Measurements from ENCODE around the gene PSMC5. TPM values are rescaled to one million over a fixed set of nuclear protein-coding genes. Genes with fewer than 3 reads are reported as not detected.

Gene PSMC5
- total RNA-seq, 1 donor from 2014 or later, result 116 TPM

DNA sequence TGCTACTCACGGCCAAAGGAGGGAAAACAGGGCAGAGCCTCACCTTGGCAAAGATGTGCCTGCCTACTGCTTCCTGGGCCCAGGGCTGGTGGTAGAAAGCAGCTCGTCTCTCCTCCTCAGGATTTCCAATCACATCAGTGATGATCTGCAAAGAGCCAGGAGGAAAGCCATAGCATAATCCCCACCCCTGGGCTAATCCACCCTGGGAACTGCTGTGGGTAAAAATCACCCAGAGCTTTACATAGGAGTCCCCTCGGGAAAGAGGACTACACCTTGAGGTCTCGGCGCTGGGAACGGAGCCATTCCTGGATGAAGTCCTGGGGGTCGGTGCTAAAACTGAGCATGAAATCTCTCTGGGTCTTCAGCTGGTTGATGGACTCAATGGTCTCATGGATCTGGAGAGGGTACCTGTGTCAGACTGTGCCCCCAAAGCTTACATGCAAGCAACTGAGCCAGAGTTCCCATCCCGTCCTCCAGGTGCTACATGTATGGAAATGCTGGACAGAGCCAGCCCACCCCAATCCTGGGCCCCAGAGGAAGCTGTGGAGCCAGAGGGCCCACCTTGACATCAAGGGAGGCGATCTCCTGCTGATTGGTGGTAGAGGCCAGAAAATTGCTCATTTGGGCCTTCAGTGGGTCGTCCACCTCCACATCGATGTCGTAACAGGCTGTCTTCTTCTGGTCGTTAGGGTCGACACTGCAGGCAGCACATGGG, 6.0 kb downstream of the PSMC5 start:
- Mint-ChIP-seq H3K4me3 (ENCODE audit: unreplicated experiment) (no peak overlapping the region), H3K27me3 (ENCODE audit: low read depth, unreplicated experiment) (no peaks in the 10 kb centered on the region), H3K27ac (ENCODE audit: unreplicated experiment) (no peak overlapping the region), H3K9me3 (ENCODE audit: unreplicated experiment) (no peaks in the 10 kb centered on the region), H3K4me1 (ENCODE audit: low read depth, unreplicated experiment) (peaks cover 2% of the 10 kb centered on the region), H3K36me3 (ENCODE audit: low read depth, unreplicated experiment) (peaks cover 31% of the 10 kb centered on the region)
- H3K4me1 ChIP-seq (ENCODE audit: insufficient read depth, low read length), result peaks cover 10% of the 10 kb centered on the region
- H3K4me2 ChIP-seq (ENCODE audit: low read length), result no peak overlapping the region
- H3K79me2 ChIP-seq (ENCODE audit: insufficient read depth, low read length), result peaks cover 47% of the 10 kb centered on the region
- H3K27ac ChIP-seq (ENCODE audit: low read depth, low read length), result no peak overlapping the region
- no peaks in the 10 kb centered on the region for H3K9me3 ChIP-seq (ENCODE audit: insufficient read depth, low read depth, low read length)
- DNase-seq (ENCODE audit: low read depth) (no peak), FAIRE-seq (no peak)
- peaks cover 60% of the 10 kb centered on the region for H3K36me3 ChIP-seq (ENCODE audit: insufficient read depth, low read length)
- no peak overlapping the region for H2AFZ ChIP-seq (ENCODE audit: low read depth, low read length)
- TF ChIP-seq, protein P1, sequence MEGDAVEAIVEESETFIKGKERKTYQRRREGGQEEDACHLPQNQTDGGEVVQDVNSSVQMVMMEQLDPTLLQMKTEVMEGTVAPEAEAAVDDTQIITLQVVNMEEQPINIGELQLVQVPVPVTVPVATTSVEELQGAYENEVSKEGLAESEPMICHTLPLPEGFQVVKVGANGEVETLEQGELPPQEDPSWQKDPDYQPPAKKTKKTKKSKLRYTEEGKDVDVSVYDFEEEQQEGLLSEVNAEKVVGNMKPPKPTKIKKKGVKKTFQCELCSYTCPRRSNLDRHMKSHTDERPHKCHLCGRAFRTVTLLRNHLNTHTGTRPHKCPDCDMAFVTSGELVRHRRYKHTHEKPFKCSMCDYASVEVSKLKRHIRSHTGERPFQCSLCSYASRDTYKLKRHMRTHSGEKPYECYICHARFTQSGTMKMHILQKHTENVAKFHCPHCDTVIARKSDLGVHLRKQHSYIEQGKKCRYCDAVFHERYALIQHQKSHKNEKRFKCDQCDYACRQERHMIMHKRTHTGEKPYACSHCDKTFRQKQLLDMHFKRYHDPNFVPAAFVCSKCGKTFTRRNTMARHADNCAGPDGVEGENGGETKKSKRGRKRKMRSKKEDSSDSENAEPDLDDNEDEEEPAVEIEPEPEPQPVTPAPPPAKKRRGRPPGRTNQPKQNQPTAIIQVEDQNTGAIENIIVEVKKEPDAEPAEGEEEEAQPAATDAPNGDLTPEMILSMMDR (IDR thresholded peaks at IDR 0.05; ENCODE audit: insufficient read depth, low read depth, low read length), result no peak
- TF ChIP-seq EZH2 (IDR thresholded peaks at IDR 0.05; ENCODE audit: insufficient read depth, low read length), result no peak
- peaks cover 89% of the 10 kb centered on the region for H4K20me1 ChIP-seq (ENCODE audit: insufficient read depth, low read length)
- no peak overlapping the region for H3K9ac ChIP-seq (ENCODE audit: low read length)
- no peaks in the 10 kb centered on the region for H3K27me3 ChIP-seq (ENCODE audit: insufficient read depth, low read length)
- H3K4me3 ChIP-seq (ENCODE audit: insufficient read depth, low read depth, low read length), result no peak overlapping the region

DNA sequence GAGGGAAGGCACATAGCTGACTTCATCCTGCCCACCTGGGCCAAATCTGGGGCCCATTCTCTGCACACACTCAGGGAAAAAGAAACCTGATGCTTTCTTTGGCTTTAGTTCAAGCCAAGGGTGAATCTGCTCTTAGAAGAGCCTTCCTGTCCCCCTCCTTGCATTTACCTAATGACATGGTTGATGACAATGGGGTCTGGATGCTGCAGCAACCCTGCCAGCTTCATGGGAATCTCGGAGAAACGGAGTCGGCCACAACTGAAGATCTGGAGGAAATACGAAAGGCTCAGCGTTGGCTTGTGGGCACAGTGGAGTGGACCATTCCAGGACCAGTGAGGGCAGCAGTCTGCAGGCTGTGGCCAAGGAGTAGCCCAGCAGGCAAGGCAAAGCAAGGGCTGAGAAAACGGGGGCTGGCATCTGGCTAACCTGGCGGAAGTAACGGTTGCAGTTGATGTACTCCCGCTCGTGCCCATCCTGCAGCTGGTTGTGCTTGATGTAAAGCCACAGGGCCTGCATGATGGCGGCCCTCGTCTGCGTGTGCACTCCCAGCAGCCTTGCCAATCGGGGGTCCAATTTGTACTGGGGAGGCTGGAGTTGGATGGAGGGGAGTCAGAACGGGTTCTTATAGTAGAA, 6.6 kb downstream of the PSMC5 start:
- Histone ChIP-seq H3K79me2 (ENCODE audit: insufficient read depth, low read length) (peaks cover 47% of the 10 kb centered on the region), H3K4me1 (ENCODE audit: insufficient read depth, low read length) (peaks cover 3% of the 10 kb centered on the region), H4K20me1 (ENCODE audit: insufficient read depth, low read length) (peaks cover 89% of the 10 kb centered on the region), H3K27me3 (ENCODE audit: insufficient read depth, low read length) (no peaks in the 10 kb centered on the region), H3K9me3 (ENCODE audit: insufficient read depth, low read depth, low read length) (no peaks in the 10 kb centered on the region), H2AFZ (ENCODE audit: low read depth, low read length) (no peak overlapping the region), H3K9ac (ENCODE audit: low read length) (no peak overlapping the region), H3K27ac (ENCODE audit: low read depth, low read length) (no peak overlapping the region), H3K4me3 (ENCODE audit: insufficient read depth, low read depth, low read length) (no peak overlapping the region), H3K36me3 (ENCODE audit: insufficient read depth, low read length) (peaks cover 56% of the 10 kb centered on the region), H3K4me2 (ENCODE audit: low read length) (no peak overlapping the region)
- FAIRE-seq (no peak), DNase-seq (ENCODE audit: low read depth) (no peak)
- Mint-ChIP-seq H3K4me1 (ENCODE audit: low read depth, unreplicated experiment) (peaks cover 2% of the 10 kb centered on the region), H3K9me3 (ENCODE audit: unreplicated experiment) (no peaks in the 10 kb centered on the region), H3K27ac (ENCODE audit: unreplicated experiment) (peak overlapping the region; percentile 53), H3K27me3 (ENCODE audit: low read depth, unreplicated experiment) (no peaks in the 10 kb centered on the region), H3K36me3 (ENCODE audit: low read depth, unreplicated experiment) (peaks cover 31% of the 10 kb centered on the region), H3K4me3 (ENCODE audit: unreplicated experiment) (no peak overlapping the region)
- TF ChIP-seq, protein P1 (IDR thresholded peaks at IDR 0.05; ENCODE audit: insufficient read depth, low read depth, low read length), result no peak
- no peak for TF ChIP-seq EZH2 (IDR thresholded peaks at IDR 0.05; ENCODE audit: insufficient read depth, low read length)
